ENCODE measurements around the gene KEL. TPM values are rescaled to one million over a fixed set of nuclear protein-coding genes. Genes with fewer than 3 reads are reported as not detected.

Gene KEL
- 10 to 100 TPM in 1 of 2 donors, under 1 TPM in 1; 0.09 to 61.5 TPM for total RNA-seq

GRCh38 chr7:142961973-142962926, at the start of gene KEL:
Gene KEL, minus strand, starts transcription at chr7:142962363. Its CDS starts 157 bp downstream, at chr7:142962206.
- no peak for DNase-seq (ENCODE audit: low spot score)
- Histone ChIP-seq H3K4me3 (no peak within 1 kb of the TSS), H3K9me3 (no peaks in the 10 kb centered on the region), H3K27me3 (replicated peaks; ENCODE audit: insufficient read depth) (no peaks in the 10 kb centered on the region), H3K36me3 (no peaks in the 10 kb centered on the region), H3K27ac (no peak within 1 kb of the TSS), H3K4me1 (replicated peaks) (no peaks in the 10 kb centered on the region)
- intact Hi-C loops (cut with DNase I): no loop called here
- TF ChIP-seq POLR2AphosphoS5 (IDR thresholded peaks at IDR 0.05) (no peak), POLR2A (IDR thresholded peaks at IDR 0.05) (no peak), CTCF (IDR thresholded peaks at IDR 0.05) (no peak)
- WGBS: 51% methylated on average over 9 of the region's 9 CpGs

DNA sequence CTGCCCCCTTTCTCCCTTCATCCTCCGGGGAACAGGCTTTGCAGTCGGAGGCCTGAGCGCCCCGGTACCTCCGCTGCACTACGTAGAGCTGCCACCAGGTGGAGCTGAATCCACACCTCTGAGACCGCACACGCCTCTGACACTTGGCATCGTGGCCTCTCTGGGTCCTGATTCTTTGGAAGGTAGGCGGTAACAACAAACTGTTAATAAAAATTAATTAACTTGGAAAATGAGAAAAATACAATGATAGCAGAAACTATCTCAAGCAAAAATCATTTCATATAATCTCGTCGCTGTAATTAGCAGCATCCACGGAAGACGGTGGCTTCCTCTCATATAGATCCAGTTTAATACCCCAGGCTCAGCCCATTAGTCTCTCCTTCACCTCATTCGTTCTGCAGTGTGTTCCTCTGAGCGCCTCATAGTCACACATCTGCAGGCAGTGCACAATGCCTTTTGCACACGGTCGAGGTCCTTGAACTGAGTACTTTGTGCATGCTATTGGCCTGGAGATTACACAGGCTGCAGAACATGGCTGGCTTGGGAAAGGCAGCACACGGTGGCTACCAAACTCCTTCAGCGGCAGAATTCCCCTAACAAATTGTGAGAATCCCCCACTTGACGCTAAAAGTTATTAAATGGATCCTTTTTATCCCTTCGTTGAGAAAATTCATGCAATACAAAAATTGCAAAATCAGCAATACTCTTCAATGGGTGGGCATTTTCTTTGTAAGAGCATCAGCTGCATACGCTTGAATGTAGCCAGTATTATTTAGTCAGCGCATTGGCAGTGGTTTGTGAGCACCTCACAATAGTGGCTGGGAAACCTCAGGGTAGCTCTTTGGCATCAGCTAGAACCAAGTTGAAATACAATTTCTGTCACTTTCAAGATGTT, 46.1 kb upstream of the KEL start:
- H3K27me3 ChIP-seq (replicated peaks; ENCODE audit: insufficient read depth): no peaks in the 10 kb centered on the region
- intact Hi-C loops (cut with DNase I): loop anchor here (1.0 kb wide), 1 partner anchor 207 kb away; no protein-coding TSS in a partner anchor
- no peaks in the 10 kb centered on the region for H3K36me3 ChIP-seq
- DNase-seq (ENCODE audit: low spot score): peak; percentile 74
- H3K9me3 ChIP-seq: no peaks in the 10 kb centered on the region
- no peak overlapping the region for H3K4me3 ChIP-seq
- no peaks in the 10 kb centered on the region for H3K4me1 ChIP-seq (replicated peaks)
- TF ChIP-seq POLR2A (IDR thresholded peaks at IDR 0.05) (no peak), CTCF (IDR thresholded peaks at IDR 0.05) (peak; percentile 93 to 98 (median 97))
- no peak overlapping the region for H3K27ac ChIP-seq
- WGBS: 45% methylated on average over 24 of the region's 24 CpGs

DNA sequence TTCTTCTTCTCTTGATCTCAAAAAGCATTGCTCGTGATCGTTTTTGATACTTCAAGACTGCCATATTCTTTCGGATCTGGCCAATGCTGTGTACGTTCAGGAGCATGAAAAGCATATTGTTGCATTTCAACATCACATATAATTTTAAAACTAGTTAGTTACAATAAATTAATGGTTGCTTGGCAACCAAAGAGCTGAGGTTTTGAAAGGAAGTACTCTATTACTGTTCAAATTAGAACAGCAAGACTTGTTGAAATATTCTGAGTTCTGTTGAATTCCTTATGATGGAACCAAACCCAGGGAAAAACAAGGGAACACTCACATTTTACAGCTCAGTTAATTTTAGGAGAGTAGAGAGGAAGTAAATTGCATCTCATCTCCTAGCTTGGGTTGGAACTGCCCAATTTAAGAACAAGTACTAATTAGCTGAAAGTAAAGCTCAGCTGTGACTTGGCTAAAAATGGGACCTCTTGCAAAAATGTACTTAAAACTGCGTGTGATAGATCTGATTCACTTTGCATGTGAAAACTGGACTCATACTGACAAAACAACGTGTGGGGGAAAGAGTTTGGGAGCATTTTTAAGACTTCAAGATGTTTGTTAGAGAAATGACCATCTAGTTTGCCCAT, 43.6 kb upstream of the KEL start:
- no peak for TF ChIP-seq POLR2AphosphoS5 (IDR thresholded peaks at IDR 0.05)
- TF ChIP-seq CTCF (IDR thresholded peaks at IDR 0.05): no peak
- no peak for TF ChIP-seq POLR2A (IDR thresholded peaks at IDR 0.05)
- Histone ChIP-seq H3K4me1 (replicated peaks) (no peaks in the 10 kb centered on the region), H3K36me3 (no peaks in the 10 kb centered on the region), H3K9me3 (no peaks in the 10 kb centered on the region), H3K27ac (no peak overlapping the region), H3K4me3 (no peak overlapping the region), H3K27me3 (replicated peaks; ENCODE audit: insufficient read depth) (no peaks in the 10 kb centered on the region)
- intact Hi-C loops (cut with DNase I): no loop called here
- no peak for DNase-seq (ENCODE audit: low spot score)
- 73% methylated on average over 6 of the region's 6 CpGs for WGBS

DNA sequence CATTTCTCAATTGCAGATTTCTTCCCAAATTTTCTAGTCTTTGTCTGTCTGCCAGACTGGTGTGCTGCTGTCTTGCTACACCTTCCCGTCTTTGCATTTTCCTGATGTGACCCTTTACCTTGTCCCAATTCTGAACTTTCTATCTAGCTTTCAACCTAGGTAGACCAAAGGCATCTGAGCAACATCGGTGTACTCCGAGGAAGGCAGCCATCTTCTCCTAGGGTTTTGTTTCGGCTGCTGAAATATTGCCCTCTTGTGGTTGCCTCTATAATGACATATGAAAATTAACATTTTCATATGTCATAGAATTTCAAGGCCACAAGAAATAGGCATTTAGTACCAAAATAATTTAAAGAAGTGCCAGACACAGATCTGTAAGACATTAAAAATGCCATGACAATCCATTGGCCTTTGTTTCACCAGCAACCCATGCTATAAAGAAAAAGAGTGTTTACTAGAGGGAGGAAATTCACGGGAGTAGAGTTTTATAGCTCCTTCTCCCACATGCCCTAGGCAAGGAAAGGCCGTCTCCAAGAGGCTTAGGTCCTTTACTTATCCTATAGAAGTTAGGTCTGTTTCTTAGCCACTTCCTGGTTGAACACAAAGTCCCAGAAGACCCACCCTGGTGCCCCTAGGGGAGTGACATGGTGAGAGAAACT, 41.4 kb upstream of the KEL start:
- no peaks in the 10 kb centered on the region for H3K9me3 ChIP-seq
- intact Hi-C loops (cut with DNase I): loop anchor here (2.0 kb wide), 1 partner anchor 149 kb away; the partner anchor contains the start of gene EPHB6
- H3K4me3 ChIP-seq: peak overlapping the region in 1 of 2 donors; percentile 5
- peak; percentile 12 for DNase-seq (ENCODE audit: low spot score)
- 19% methylated on average over 6 of the region's 6 CpGs for WGBS
- no peaks in the 10 kb centered on the region for H3K36me3 ChIP-seq
- no peaks in the 10 kb centered on the region for H3K4me1 ChIP-seq (replicated peaks)
- no peak overlapping the region for H3K27ac ChIP-seq
- no peaks in the 10 kb centered on the region for H3K27me3 ChIP-seq (replicated peaks; ENCODE audit: insufficient read depth)
- TF ChIP-seq POLR2AphosphoS5 (IDR thresholded peaks at IDR 0.05): peak; percentile 19
- peak; percentile 40 to 81 (median 78) for TF ChIP-seq CTCF (IDR thresholded peaks at IDR 0.05)
- TF ChIP-seq POLR2A (IDR thresholded peaks at IDR 0.05): no peak
